Measurements from ENCODE around the gene ZMYND11. TPM values are rescaled to one million over a fixed set of nuclear protein-coding genes. Genes with fewer than 3 reads are reported as not detected.
A peak's percentile ranks its signal among the peaks of the same experiment; 100 is the strongest.

The ZMYND11 gene
- total and polyA plus RNA-seq, 2 experiments from 2014 or later, result 31.5 to 70.2 TPM

GRCh38 chr10:135601-136464, 578 bp downstream of the ZMYND11 start:
- TF ChIP-seq EZH2 (IDR thresholded peaks at IDR 0.05; ENCODE audit: borderline replicate concordance) (no peak), CTCF (IDR thresholded peaks at IDR 0.05; ENCODE audit: poor library complexity) (peak; percentile 4)
- Histone ChIP-seq H3K4me3 (peak overlapping the region; percentile 92), H3K27me3 (no peaks in the 10 kb centered on the region), H3K9me3 (ENCODE audit: low read depth) (no peaks in the 10 kb centered on the region), H3K9me2 (replicated peaks; ENCODE audit: insufficient read depth) (no peaks in the 10 kb centered on the region), H4K20me1 (ENCODE audit: insufficient read depth, poor library complexity, severe bottlenecking) (peaks cover 47% of the 10 kb centered on the region), H3K4me1 (ENCODE audit: insufficient read depth) (peaks cover 32% of the 10 kb centered on the region), H3K79me2 (peaks cover 78% of the 10 kb centered on the region), H3K4me2 (peak overlapping the region; percentile 92), H3K27ac (peak overlapping the region; percentile 99), H3K36me3 (replicated peaks; ENCODE audit: insufficient read depth, low read depth) (no peaks in the 10 kb centered on the region), H2AFZ (peak overlapping the region; percentile 72)
- DNase-seq (ENCODE audit: low spot score), result peak; percentile 78
- 1% methylated on average over 64 of the region's 112 CpGs for WGBS (ENCODE audit: low lambda C conversion rate, missing lambda C conversion rate)

GRCh38 chr10:136465-136762, 1.2 kb downstream of the ZMYND11 start:
- Histone ChIP-seq H2AFZ (peak overlapping the region; percentile 72), H3K36me3 (replicated peaks; ENCODE audit: insufficient read depth, low read depth) (no peaks in the 10 kb centered on the region), H3K27me3 (no peaks in the 10 kb centered on the region), H3K27ac (peak overlapping the region; percentile 99), H3K79me2 (peaks cover 80% of the 10 kb centered on the region), H3K9me3 (ENCODE audit: low read depth) (no peaks in the 10 kb centered on the region), H3K9me2 (replicated peaks; ENCODE audit: insufficient read depth) (no peaks in the 10 kb centered on the region), H4K20me1 (ENCODE audit: insufficient read depth, poor library complexity, severe bottlenecking) (peaks cover 53% of the 10 kb centered on the region), H3K4me1 (ENCODE audit: insufficient read depth) (peaks cover 38% of the 10 kb centered on the region), H3K4me3 (peak overlapping the region; percentile 92), H3K4me2 (peak overlapping the region; percentile 92)
- TF ChIP-seq CTCF (IDR thresholded peaks at IDR 0.05; ENCODE audit: poor library complexity) (no peak), EZH2phosphoT487 (IDR thresholded peaks at IDR 0.05; ENCODE audit: low read depth, severe bottlenecking, unreplicated experiment) (no peak), EZH2 (IDR thresholded peaks at IDR 0.05; ENCODE audit: borderline replicate concordance) (no peak)
- DNase-seq (ENCODE audit: low spot score), result no peak
- WGBS (ENCODE audit: low lambda C conversion rate, missing lambda C conversion rate), result 21% methylated on average over 10 of the region's 10 CpGs

- Histone ChIP-seq H3K27me3 (no peaks in the 10 kb centered on the region), H3K9me2 (replicated peaks; ENCODE audit: insufficient read depth) (no peaks in the 10 kb centered on the region), H3K4me3 (no peak overlapping the region), H3K79me2 (peaks cover 86% of the 10 kb centered on the region), H3K36me3 (replicated peaks; ENCODE audit: insufficient read depth, low read depth) (no peaks in the 10 kb centered on the region), H3K4me2 (peak overlapping the region; percentile 92), H3K9me3 (ENCODE audit: low read depth) (no peaks in the 10 kb centered on the region), H3K4me1 (ENCODE audit: insufficient read depth) (peaks cover 42% of the 10 kb centered on the region), H4K20me1 (ENCODE audit: insufficient read depth, poor library complexity, severe bottlenecking) (peaks cover 59% of the 10 kb centered on the region), H2AFZ (no peak overlapping the region), H3K27ac (peak overlapping the region; percentile 99)
- TF ChIP-seq CTCF (IDR thresholded peaks at IDR 0.05; ENCODE audit: poor library complexity), result peak; percentile 27
- TF ChIP-seq EZH2 (IDR thresholded peaks at IDR 0.05; ENCODE audit: borderline replicate concordance), result no peak
- peak; percentile 23 for DNase-seq (ENCODE audit: low spot score)
- WGBS (ENCODE audit: low lambda C conversion rate, missing lambda C conversion rate), result 82% methylated on average over 1 of the region's 1 CpG
Measured at GRCh38 chr10:137031-137430, 1.8 kb downstream of the ZMYND11 start.

Measured in hepatocyte (in vitro differentiated cells).